RWPE2 (cell line): ENCODE measurements around the gene ABCA9.
"Not testable (repeated sequence)": the region's sequence is repeated elsewhere in the genome, so short reads cannot be mapped to it uniquely, and the experiment has no call there.

Source experiments
- ATAC-seq: fragments of 200-7000 bp; cut with Tn5 transposase; 3 replicates; pipeline ENCODE4 v1.9.1; 2021; ENCODE audit warnings: low read depth
- DNase-seq: peaks from one replicate; pipeline ENCODE4 v3.0.0-alpha.2; 2020; ENCODE audit warnings: low spot score
- H3K27ac ChIP-seq: fragments of 450-650 bp; 2 replicates; pipeline ENCODE4 v1.5.1; 2017; ENCODE audit warnings: mild to moderate bottlenecking; ENCODE audit not compliant: poor library complexity, severe bottlenecking
- H3K27me3 ChIP-seq: fragments of 250-450 bp; sonication (Bioruptor Pico); 2 replicates; pipeline ENCODE4 v1.5.1; 2021; ENCODE audit warnings: mild to moderate bottlenecking, moderate library complexity; ENCODE audit not compliant: insufficient read depth, poor library complexity, severe bottlenecking
- H3K36me3 ChIP-seq: fragments of 250-450 bp; sonication (Bioruptor Pico); 2 replicates; pipeline ENCODE4 v1.5.1; 2020; ENCODE audit warnings: low read depth, mild to moderate bottlenecking, moderate library complexity
- H3K4me1 ChIP-seq: fragments of 250-450 bp; sonication (Bioruptor Pico); 2 replicates; pipeline ENCODE4 v1.5.1; 2021; ENCODE audit warnings: mild to moderate bottlenecking, moderate library complexity; ENCODE audit not compliant: insufficient read depth, poor library complexity, severe bottlenecking
- H3K4me3 ChIP-seq: fragments of 250-450 bp; sonication (Bioruptor Pico); 2 replicates; pipeline ENCODE4 v1.5.1; 2021; ENCODE audit warnings: mild to moderate bottlenecking, moderate library complexity; ENCODE audit not compliant: severe bottlenecking
- H3K9me3 ChIP-seq: fragments of 250-450 bp; sonication (Bioruptor Pico); 2 replicates; pipeline ENCODE4 v1.5.1; 2021; ENCODE audit warnings: mild to moderate bottlenecking, moderate library complexity; ENCODE audit not compliant: severe bottlenecking
- TF ChIP-seq, protein P1 (sequence below): fragments of 450-650 bp; IDR thresholded peaks from one replicate; pipeline ENCODE4 v1.5.1; 2017; ENCODE audit warnings: mild to moderate bottlenecking, moderate library complexity; ENCODE audit not compliant: poor library complexity, severe bottlenecking

The ABCA9 gene

DNA sequence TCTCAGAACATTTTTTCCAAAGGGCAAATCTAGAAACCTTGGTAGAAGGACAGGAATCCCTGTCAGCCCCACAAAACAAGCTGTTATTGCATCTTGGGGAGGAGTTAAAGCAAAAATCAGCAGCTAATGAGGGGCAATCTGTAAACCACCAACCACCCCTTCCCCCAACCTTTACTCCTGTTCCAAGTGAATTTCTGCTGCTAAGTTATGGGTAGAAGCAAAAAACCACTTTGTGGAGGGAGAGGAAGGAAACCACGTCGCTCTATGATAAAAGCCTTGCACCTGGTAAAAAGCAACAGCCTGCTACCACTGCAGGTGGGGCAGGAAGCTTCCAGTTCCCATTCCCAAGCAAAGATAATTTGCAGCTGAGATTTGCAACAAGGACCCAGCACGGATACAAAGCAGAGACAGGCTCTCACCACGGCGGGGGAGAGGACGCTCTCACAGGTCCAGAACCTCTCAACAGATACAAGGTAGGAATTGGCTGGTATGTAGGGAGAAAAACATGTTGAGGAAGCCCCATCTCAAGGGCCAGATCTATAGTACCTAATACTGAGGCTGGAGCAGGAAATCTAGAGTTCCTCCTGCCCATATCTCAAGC lies 116.2 kb downstream of the ABCA9 start:
- Histone ChIP-seq H3K4me1 (no peaks in the 10 kb centered on the region), H3K4me3 (no peak overlapping the region), H3K27ac (no peak overlapping the region), H3K27me3 (no peaks in the 10 kb centered on the region), H3K9me3 (no peaks in the 10 kb centered on the region), H3K36me3 (no peaks in the 10 kb centered on the region)
- DNase-seq, result no peak
- TF ChIP-seq, protein P1, sequence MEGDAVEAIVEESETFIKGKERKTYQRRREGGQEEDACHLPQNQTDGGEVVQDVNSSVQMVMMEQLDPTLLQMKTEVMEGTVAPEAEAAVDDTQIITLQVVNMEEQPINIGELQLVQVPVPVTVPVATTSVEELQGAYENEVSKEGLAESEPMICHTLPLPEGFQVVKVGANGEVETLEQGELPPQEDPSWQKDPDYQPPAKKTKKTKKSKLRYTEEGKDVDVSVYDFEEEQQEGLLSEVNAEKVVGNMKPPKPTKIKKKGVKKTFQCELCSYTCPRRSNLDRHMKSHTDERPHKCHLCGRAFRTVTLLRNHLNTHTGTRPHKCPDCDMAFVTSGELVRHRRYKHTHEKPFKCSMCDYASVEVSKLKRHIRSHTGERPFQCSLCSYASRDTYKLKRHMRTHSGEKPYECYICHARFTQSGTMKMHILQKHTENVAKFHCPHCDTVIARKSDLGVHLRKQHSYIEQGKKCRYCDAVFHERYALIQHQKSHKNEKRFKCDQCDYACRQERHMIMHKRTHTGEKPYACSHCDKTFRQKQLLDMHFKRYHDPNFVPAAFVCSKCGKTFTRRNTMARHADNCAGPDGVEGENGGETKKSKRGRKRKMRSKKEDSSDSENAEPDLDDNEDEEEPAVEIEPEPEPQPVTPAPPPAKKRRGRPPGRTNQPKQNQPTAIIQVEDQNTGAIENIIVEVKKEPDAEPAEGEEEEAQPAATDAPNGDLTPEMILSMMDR, result no peak
- ATAC-seq, result no peak

DNA sequence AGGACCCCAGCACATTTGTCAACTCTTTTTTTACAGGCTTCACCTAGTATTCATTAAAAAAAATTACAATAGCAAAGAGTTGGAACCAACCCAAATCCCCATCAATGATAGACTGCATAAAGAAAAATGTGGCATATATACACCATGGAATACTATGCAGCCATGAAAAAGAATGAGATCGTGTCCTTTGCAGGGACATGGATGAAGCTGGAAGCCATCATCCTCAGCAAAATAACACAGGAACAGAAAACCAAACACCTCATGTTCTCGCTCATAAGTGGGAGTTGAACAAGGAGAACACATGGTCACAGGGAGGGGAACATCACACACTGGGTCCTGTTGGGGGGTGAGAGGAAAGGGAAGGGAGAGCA lies 116.9 kb downstream of the ABCA9 start:
- not testable (repeated sequence) for ATAC-seq, H3K27ac ChIP-seq, H3K4me3 ChIP-seq

DNA sequence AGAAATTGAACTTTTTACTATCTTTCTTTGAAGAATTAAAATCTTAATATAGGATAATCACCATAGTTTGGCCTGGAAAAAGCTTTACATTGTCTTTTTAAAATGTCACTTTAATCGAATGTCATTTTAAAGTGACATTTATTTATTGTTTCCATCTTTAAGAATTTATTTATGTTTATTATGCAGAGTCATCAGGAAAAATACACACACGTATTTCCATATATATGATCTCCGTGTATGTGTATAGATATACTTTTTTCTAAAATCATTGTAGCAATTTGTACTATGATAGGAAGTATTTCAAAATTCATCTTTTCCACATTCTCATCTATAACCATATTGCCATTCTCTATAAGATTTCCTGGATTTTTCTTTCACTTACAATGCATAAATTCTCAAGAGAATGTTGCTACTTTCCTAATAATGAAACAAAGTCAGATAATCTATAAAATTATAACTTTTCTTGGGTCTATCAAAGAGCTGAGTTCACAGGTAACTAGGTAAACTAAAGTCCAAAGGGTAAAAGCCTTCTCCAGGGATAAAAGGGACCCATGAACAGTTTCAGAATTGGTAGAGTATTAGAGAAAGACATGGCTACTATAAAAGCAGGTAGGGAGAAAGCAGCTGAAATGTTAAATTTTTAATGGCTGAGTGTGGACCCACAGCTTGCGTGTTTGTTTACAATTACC lies 117.5 kb downstream of the ABCA9 start:
- H3K4me3 ChIP-seq, result no peak overlapping the region
- ATAC-seq, result no peak
- no peaks in the 10 kb centered on the region for H3K9me3 ChIP-seq
- H3K27me3 ChIP-seq, result no peaks in the 10 kb centered on the region
- no peaks in the 10 kb centered on the region for H3K36me3 ChIP-seq
- TF ChIP-seq, protein P1, result no peak
- no peaks in the 10 kb centered on the region for H3K4me1 ChIP-seq
- no peak for DNase-seq
- H3K27ac ChIP-seq, result no peak overlapping the region

More for the DNA sequence above, 116.9 kb downstream of the ABCA9 start:
- DNase-seq, H3K36me3 ChIP-seq, H3K4me1 ChIP-seq, H3K9me3 ChIP-seq, H3K27me3 ChIP-seq: not testable (repeated sequence)

DNA sequence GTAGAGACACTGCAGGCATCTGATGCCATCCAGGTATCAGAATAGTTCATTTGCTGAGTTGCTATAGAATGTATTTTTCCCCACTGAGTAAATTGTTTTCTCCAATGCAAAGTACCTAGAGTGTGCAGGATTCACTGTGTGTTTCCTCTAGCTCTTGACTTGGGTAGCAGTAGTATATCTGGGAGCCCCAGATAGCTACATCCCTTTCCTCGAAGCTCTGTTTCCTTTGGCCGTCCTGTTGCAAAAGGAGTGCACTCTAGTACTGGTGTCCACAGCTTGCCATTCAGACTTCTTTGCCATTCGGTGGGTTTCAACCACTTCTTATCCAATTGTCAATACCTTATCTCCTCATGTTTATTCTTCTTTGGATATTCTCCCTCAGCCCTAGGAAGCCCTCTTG lies 118.3 kb downstream of the ABCA9 start:
- no peak for ATAC-seq
- no peaks in the 10 kb centered on the region for H3K36me3 ChIP-seq
- H3K4me3 ChIP-seq, result no peak overlapping the region
- no peak for DNase-seq
- H3K27ac ChIP-seq, result no peak overlapping the region
- H3K27me3 ChIP-seq, result no peaks in the 10 kb centered on the region
- no peaks in the 10 kb centered on the region for H3K9me3 ChIP-seq
- H3K4me1 ChIP-seq, result no peaks in the 10 kb centered on the region
- TF ChIP-seq, protein P1, result no peak

DNA sequence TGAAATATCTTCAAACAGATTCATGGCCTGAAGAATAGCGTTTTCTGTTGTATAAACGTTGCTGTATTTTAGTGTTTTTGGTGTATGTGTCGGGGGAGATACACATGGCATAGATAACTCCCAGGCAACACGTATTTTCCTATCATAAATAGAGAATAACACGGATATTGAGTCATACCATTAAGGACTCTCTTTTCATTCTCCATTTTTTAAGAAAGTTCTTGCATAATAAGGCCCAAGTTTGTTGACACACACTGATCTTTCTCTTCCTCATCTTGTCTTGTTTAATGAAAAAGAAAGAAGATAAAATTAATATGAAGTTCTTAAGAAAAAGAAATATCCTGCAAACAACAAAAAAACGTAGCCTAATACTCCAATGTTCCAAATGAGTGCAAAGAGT lies 119.0 kb downstream of the ABCA9 start:
- no peaks in the 10 kb centered on the region for H3K27me3 ChIP-seq
- no peak overlapping the region for H3K4me3 ChIP-seq
- H3K4me1 ChIP-seq, result no peaks in the 10 kb centered on the region
- ATAC-seq, result no peak
- TF ChIP-seq, protein P1, result no peak
- no peak overlapping the region for H3K27ac ChIP-seq
- DNase-seq, result no peak
- no peaks in the 10 kb centered on the region for H3K9me3 ChIP-seq
- no peaks in the 10 kb centered on the region for H3K36me3 ChIP-seq
